HFF-Myc (cell line): ENCODE results near the gene TRAPPC6A.

Source experiments
- DNase-seq: peaks from one replicate; pipeline ENCODE4 v3.0.0-alpha.2; 2011; ENCODE audit warnings: low read depth; ENCODE audit errors: extremely low read depth
- H3K4me3 ChIP-seq: replicated peaks from 2 replicates; pipeline ENCODE4 v1.5.1; 2011; ENCODE audit warnings: low read depth, mild to moderate bottlenecking, control low read depth, low read length
- CTCF ChIP-seq: IDR thresholded peaks from 2 replicates; pipeline ENCODE4 v1.5.1; 2012; ENCODE audit warnings: mild to moderate bottlenecking, low read depth, low read length, control low read depth; ENCODE audit errors: missing control alignments

The TRAPPC6A gene

GRCh38 chr19:45171211-45171623 lies 6.8 kb downstream of the TRAPPC6A start:
- no peak overlapping the region for H3K4me3 ChIP-seq
- DNase-seq, result no peak
- no peak for TF ChIP-seq CTCF

DNA sequence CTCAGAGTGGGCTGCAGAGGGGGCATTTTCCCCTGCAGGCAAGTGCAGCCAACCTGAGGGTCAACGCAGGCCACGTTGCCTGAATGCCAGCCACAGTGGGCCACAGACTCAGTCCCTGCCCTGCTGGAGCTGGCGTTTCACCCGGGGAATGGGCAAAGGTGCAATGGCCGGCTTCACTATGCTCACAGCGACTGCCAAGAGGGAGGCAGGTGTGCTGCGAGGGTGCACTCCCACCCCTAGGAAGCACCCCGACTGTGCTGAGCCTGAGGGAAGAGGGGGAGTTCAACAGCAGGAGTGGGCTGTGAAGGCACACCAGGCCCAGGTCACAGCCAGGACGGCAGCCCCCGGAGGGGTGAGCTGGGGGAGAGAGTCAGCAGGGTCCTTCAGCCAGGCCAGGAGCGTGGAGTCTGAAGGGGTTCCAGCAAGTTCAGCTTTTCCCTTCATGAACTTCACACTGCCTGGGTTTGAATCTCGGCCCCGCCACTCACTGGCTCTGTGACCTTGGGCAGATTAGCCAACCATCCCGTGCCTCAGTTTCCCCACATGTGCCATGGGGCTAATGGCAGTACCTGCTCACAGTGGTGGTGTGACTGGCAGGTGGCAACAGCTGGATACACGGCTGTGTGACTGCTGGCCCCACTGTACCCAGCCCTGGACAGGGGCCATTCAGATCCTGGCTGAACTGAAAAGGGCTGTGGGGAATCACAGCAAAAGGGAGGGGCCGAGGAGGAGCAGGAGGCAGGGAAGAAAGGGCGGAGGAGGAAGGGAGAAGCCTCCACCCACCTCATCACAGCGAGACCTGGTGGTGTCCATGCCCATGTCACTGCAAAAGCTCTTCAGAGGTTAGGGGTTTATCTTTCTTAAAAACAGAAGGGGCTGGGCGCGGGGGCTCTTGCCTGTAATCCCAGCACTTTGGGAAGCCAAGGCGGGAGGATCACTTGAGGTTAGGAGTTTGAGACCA lies 7.6 kb downstream of the TRAPPC6A start:
- no peak for DNase-seq
- H3K4me3 ChIP-seq, result no peak overlapping the region
- TF ChIP-seq CTCF, result no peak

GRCh38 chr19:45169602-45170001 lies 8.4 kb downstream of the TRAPPC6A start:
- H3K4me3 ChIP-seq, result no peak overlapping the region
- no peak for TF ChIP-seq CTCF

GRCh38 chr19:45168767-45169351 lies 9.2 kb downstream of the TRAPPC6A start:
- no peak for DNase-seq
- no peak overlapping the region for H3K4me3 ChIP-seq
- no peak for TF ChIP-seq CTCF

More at GRCh38 chr19:45169602-45170001, 8.4 kb downstream of the TRAPPC6A start:
- no peak for DNase-seq

GRCh38 chr19:45166723-45167252 lies 11.2 kb downstream of the TRAPPC6A start:
- no peak for DNase-seq
- no peak for TF ChIP-seq CTCF
- no peak overlapping the region for H3K4me3 ChIP-seq

GRCh38 chr19:45164577-45165335 lies 13.3 kb downstream of the TRAPPC6A start:
- DNase-seq, result peak; percentile 38
- TF ChIP-seq CTCF, result no peak
- H3K4me3 ChIP-seq, result no peak overlapping the region
